ENCODE measurements around the gene AATF.

AATF gene

DNA sequence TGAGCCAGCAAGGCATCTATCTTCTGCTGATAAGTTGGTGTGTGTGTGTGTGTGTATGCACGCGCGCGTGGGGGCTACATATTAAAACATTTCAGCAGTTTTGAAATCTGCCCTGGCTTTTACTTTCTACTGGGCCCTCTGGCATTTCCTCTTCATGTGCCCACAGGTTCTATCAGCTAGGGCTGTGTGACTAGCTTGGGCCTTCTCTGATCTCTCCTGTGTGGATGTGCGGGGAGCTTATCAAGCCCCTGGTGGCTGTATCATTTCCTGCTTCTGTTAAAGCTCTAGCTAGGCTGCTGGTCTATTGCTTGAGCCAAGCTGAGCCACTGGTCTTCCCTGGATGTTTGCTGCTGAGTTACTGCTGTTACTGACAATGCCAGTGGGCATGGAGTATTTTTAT, 132.5 kb downstream of the AATF start:
- no peak for DNase-seq (ENCODE audit: low spot score)

DNA sequence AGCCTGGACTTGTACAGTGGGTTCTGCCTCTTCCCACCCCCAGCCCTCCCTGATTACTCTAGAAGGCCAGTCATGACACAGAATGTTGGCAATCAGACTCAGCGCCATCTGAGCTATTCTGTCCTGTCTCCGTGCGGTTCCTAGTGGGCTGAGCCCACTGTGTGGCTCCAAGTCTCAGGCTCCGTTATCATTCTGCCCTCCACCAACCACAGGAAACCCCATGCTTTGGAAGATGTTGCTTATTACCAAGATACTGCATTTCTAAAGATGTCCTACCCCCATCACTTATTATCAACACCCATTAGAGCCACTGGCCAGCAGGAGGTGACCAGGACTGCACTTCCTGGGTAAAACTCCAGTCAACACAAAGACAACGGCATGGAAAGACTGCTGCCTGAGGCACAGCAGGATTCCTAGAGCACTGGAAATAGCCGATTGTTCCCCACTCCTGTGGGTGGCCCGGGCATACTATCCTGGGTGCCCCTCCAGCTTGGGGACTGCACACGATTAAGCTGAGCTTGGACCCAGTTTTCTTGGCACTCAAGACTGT, 133.6 kb downstream of the AATF start:
- no peak for DNase-seq (ENCODE audit: low spot score)

DNA sequence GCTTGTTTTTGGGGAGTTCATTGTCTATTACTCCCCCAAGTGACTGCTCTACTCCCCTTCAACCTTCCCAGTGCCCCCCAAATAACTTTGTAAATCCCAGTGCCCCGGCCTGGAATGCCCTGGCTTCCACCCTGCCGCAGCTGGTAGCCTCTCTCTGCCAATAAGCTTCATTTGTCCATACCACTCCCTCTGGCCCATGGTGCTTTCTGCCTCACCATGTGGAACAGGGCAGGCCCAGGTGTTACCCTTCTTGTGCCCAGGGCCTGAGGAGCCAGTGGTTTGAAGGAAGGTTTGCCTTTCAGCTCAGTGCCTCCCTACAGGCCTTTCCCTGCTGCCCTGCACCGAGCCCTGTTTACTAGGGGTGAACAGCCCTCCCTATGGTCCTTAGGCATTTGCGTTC, 134.2 kb downstream of the AATF start:
- DNase-seq (ENCODE audit: low spot score): no peak

DNA sequence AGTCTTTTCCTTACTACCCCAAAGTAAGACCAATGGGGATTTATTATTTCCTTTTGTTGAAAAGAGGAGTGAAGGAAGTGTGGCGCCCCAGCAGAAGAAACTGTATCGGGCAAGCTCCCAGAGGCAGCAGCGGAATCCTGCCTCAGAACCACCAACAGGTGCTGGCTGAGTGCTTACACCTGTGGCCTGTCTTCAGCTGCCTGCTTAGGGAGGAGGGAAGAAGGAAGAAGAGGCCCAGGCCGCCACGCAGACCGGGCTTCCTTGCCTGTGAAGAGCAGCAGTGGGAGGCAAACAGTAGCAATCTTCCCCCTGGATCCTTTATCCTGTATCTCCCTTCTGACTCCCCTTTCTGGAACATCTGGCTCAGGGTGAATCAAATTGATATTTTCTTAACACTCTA, 134.7 kb downstream of the AATF start:
- no peak for DNase-seq (ENCODE audit: low spot score)

DNA sequence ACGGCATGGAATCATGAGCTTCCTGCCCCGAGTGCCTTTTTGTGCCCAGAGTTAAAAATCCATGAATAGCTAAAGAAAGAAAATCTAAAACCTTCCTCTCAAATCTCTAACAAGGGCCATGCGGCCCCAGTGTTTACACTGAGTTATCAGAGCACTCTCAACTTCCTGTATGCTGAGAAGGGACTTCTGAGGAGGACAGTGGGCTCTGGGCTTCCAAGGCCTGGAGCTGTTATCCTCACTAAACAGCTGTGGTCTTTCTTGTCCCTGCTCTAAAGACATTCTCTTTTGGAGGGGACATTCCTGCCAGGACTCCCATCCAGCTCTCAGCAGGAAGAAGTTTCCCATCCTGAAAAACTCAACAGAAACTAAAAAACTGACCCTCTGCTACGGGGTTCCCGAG, 135.6 kb downstream of the AATF start:
- no peak for DNase-seq (ENCODE audit: low spot score)

DNA sequence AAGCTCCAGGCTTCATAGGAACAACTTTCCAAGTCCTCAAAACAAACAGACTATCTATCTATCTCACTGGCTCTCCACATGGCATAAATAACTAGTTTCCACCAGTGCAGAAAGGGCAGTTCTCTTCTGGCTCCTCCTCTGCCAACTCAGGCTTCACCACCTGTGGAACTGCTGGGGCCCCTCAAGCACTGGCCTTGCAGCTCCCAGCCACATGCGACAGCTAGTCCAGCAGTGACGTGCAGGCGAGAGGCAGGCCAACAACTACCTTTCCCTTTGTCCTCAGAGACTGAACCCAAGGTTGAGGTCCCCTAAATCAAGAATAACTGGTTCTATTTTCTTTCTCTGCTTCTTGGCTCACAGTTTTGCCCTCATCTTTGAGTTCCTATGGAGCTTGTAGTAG, 137.6 kb downstream of the AATF start:
- no peak for DNase-seq (ENCODE audit: low spot score)

DNA sequence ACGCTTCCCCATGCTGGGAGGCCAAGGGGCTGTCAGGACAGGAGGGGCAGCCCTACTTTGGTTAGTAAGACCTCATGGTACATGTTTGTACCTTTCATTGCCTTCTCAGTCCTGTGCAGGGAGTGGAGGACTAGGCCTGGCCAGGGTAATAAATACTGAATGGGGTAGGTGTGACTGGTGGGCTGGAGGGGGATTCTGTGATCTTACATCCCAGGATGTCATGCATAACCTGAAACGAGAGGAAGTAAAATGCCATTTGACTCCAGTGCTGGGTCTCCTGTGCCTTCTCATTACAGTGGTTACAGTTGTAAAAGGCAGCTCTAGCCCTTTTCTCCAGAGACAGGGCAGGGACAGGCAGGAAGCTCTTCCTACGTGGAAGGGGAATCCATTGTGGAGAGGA, 138.2 kb downstream of the AATF start:
- no peak for DNase-seq (ENCODE audit: low spot score)

DNA sequence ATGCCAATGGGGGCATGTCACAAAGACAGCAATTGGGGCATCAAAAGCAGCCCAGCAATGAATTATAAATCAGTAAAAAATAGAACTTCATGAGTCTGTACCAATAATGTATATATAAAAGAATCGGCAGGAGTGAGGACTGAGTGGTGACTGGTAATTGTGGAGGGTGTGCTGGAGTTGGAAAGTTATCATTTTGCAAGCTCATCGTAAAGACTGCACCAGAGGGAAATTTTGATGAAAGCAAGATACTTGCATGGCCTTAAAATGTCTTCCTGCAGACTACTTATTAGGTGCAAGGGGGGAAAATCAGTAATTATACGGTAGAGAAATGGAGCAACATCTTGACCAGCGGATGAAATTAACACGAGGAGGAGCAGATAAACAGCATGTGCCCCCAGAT, 138.9 kb downstream of the AATF start:
- DNase-seq (ENCODE audit: low spot score): no peak

DNA sequence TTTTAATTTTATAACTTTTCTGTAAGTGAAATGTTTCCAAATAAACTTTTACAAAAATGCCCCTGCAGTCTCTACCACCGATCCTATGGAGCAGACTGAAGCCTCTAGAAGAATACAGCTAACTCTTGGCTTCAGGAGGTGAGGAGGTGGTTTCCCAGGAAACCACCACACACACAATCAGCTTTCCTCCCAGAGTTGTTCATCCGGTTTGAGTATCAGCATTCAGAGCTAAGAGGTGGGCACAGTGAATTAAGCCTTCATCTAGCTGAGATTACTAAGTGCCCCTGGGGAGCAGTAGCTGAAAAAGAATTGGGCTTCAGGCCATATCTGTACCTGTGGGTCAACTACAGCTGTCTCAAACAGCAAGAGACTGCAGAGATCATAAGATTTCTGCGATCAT, 139.7 kb downstream of the AATF start:
- no peak for DNase-seq (ENCODE audit: low spot score)

DNA sequence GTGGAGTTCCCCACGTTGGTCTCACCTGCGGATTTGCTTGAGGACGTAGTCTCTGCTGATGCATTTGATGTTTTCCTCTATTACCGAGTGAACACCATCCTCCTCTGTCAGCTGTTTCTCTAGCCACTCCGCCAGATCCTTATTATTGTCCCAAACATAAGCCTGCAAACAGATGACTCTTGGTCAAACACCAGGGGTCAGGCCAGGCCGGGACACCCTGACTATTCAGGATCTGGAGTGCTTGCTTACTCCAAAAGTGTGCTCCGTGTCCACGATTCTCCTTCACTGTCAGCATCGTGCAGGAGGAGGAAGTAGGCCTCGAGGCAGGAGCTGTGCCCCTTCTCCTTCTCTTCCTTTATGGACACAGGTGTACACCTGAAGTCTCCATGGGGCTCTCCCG, 140.2 kb downstream of the AATF start:
- no peak for DNase-seq (ENCODE audit: low spot score)

DNA sequence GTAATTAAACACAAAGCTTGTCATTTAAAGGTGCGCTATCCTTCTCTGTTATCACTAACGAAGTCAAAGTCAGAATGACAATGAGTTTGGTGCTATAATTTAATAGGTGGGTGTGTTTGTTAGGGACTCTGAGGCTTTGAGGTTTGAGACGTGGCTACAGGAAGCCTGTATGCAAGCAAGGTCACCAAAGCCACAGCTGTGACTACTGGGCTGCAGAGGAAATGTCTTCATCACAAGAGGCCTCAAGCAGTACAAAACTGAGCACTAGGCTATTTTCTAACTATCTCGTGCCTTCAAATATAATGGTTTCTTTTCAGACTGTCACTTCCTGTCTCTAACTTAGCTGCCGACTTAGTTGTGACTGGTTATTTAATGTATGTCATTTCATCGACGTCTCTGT, 141.2 kb downstream of the AATF start:
- no peak for DNase-seq (ENCODE audit: low spot score)

DNA sequence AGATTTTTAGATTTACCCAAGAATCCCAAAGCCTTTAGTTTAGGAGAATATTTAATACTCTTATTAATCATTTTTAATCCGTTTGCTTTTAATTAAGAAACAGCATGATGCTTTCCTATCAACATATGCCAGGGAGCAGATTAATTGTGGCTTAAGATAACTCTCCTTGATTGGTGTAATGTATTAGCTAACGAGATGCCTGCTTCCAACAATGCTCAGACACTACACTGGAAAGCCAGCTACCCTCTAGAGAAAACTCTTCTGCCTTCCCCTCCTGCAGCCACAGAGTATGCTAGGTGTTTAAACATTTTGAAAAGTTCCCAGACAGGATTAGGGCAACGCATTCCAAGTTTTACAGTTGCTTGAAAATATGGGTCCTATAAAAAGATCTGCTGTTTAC, 142.2 kb downstream of the AATF start:
- no peak for DNase-seq (ENCODE audit: low spot score)

DNA sequence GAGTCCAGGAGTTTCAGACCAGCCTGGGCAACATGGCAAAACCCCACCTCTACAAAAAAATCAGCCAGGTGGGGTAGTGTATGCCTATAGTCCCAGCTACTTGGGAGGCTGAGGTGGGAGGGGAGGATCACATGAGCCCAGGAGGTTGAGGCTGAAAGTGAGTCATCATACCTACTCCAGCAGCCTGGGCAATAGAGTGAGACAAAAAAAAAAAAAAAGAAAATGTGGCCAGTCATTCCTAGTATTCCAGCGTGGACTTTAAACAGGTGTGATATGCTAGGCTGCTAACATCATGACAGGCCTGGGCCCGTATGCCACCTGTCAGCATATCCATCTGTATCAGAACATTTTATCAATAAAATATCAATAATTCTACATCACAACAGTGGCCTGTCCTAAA, 143.3 kb downstream of the AATF start:
- no peak for DNase-seq (ENCODE audit: low spot score)

DNA sequence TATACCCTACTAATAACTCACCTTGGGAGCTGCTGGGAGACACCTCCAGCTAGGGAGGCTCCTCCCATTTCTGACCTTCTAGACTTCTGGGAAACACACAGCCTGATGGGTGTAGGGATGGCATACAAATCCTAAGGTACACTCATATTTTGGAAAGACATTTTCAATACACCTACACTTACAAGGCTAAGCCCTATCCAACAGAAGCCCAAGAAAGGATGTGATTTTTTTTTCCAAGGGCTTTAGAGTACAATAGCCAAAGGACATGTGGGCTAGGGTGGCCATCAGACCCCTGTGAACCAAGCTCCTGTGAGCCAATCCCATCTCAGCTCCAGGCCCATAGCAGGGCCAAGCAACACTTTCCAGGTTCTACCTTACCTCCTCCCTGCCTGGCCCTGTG, 143.9 kb downstream of the AATF start:
- no peak for DNase-seq (ENCODE audit: low spot score)

DNA sequence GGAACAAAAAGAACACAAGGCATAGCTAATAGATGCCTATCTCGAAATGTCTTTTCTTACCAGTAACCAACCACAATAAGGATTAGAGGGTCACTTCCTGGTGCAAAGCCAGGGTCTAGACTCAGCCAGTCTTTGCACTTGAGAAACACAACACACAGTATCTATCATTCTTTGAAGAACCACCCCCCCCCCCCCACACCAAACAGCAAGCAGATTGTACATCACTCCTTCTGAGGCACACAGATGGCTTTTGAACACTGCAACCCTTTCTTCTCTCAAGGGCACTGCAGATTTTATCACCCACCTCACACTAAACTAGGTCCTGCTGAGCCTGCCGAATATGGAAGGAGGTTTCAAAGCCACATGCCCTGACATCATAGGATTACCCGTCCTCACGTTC, 145.6 kb downstream of the AATF start:
- no peak for DNase-seq (ENCODE audit: low spot score)

DNA sequence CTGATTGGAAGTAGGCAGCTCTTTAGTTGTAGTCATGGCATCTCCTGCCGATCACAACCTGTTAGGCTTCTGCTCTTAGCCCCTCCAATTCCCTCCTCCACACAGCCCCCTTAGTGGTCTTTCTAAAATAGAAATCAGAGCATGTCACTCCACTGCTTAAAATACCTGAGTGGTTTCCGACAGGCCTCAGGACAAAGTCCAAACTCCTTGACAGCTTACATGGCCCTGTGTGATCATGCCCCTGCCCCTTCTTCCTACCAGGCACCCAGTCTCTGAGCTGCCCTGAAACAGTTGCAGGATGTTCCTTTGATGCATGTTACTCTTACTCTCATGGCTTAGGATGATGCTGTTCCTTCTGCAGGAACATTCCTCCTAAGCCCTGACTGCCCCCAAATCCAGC, 147.3 kb downstream of the AATF start:
- no peak for DNase-seq (ENCODE audit: low spot score)

DNA sequence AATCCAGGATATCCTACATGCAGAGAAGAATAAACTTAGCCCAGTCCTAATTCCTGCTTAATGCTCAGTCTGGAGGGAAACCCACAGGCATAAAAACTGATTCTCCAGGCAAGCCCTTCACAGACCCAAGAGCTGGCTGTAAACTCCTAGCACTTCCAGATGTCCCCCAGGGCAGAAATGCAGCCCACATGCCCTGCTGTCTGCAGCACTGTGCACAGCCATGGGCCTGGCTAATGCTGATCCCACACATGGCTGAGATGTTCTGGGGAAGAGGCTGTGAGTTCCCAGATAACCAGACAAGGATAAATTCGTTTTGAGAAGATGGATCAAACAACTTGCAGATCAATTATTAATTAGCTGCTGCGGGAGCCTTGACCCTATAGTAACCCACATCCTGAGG, 148.4 kb downstream of the AATF start:
- DNase-seq (ENCODE audit: low spot score): no peak

DNA sequence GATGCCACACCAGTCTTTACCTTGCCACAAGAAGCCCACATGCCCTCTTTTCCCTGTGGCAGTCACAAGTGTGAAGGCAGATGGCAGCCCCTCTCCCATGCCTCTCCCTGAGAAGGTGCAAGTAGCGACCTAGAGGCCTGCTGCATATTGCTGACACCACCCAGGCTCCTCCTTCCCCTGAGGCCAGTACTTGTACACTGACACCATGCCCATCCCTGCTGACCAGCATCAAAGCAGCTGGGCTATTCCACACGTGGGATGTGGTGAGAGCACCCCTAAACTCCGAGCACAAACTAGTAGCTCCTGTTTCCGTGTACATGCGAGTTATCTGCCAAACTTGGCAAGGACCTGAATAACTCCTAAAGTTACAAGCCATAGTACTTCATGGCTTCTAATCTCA, 149.4 kb downstream of the AATF start:
- DNase-seq (ENCODE audit: low spot score): no peak

DNA sequence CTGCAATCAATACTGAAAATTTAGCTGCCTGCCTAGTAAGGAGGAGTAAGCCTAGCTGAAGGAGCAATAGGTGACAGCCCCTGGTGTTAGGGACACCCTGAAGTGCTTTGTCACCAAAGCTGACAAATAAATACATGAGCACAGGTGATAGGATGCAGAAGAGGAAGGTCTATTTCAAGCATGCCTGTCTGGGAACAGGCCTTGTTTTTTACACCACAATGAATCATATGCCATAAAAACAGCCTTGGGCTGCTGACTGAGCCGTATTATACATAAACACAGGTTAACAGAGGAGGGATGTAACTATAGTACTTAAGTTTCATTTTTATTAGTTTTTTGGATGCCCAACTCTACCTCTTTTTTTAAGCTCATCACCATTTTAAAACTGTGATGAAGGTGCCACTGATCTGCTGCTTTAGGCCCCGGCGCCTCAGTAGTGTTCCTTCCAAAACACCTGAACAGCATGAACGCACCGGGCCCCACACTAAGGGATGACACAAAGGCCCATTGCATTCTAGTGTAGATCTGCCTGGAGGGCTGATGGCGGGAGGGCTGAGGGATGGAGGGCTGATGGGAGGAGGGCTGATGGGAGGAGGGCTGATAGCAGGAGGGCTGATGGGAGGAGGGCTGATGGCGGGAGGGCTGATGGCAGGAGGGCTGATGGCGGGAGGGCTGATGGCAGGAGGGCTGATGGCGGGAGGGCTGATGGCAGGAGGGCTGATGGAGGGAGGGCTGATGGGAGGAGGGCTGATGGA, 150.3 kb downstream of the AATF start:
- DNase-seq (ENCODE audit: low spot score): no peak

DNA sequence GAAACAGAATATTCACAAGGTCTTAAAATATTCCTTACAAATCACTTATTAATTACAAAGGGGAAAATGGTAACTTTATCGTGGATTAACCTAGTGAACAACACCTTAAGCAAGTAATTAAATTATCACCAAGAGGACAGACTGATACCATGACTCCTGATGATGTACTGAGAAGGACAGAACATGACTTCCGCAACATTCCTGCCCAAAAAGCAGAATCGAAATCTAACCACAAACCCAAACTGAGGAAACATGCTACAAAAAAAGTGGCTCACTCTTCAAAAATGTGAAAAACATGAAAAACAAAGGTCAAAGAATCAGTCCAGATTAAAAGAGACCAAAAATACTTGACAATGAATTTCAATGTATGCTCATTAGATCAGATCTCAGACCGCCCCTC, 151.5 kb downstream of the AATF start:
- DNase-seq (ENCODE audit: low spot score): no peak

DNA sequence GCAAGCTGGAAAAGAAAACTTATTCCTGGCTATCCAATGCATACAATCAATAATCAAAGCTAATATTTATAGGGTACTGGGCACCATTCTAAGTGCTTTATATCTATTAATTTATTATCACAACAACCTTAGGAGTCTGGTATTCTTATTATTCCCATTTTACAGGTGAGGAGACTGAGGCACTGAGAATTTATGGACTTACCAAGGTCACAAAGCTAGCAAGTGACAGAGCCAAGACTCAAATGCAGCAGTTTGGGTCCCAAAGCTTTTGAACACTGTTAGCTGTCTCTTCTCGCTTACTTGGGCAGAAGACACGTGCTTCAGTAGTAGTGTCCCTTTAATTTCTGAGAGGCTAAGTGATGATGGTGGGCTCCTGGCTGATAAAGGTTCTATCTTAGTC, 152.6 kb downstream of the AATF start:
- no peak for DNase-seq (ENCODE audit: low spot score)

DNA sequence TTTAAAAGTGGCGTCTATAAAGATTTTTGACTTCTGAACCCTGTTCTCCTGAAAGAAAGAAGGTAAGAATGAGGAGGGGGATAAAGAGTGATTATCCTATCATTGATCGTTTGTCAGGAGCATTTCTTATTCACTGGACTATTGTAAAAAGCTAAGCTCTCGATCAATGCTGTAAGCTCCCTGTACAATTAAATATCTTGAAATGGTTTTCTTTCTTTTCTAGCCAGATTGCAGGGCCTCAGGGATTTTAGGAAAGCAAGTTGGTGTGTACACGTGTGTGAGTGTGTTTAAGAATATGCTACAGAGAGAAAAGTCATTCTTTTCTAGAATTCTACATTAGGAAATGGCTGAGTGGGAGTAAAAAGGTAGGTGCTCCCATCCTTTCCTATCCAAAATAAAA, 154.5 kb downstream of the AATF start:
- no peak for DNase-seq (ENCODE audit: low spot score)

DNA sequence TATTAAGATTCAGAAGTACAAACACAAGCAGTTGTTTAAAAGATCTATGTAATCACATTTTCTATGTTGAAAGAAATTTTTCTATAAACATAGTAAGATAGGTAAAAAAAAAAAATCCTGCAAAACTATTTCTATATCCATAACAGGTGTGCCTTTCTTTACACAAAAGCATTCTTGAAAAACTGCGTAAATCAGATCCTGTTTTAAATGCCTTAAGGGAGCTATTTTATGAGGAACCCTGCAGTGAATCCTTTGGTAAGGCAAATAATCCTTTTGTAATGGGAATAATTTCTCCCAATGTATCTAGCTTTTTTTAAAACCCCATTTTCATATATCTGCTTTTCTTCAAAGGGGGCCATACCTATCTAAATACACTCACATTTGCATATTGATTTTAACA, 157.3 kb downstream of the AATF start:
- no peak for DNase-seq (ENCODE audit: low spot score)
